Stimulated activated CD8-positive, alpha-beta memory T cell treated with anti-CD3 and anti-CD28 coated beads, Interleukin-4, amount 100 ng/mL, for 24 hours (primary cell): Measurements from ENCODE around the gene PRKCH.
"Not testable (repeated sequence)": the region's sequence is repeated elsewhere in the genome, so short reads cannot be mapped to it uniquely, and the experiment has no call there.

Experiments
- DNase-seq: peaks from one replicate; pipeline ENCODE4 v3.0.0-alpha.2; 2020; ENCODE audit warnings: low read depth

Gene PRKCH

GRCh38 chr14:61460063-61460462 lies 138.7 kb downstream of the PRKCH start:
- DNase-seq = no peak

- DNase-seq = no peak
Measured at GRCh38 chr14:61460718-61461611, 139.6 kb downstream of the PRKCH start.

- DNase-seq = no peak
Measured at GRCh38 chr14:61461808-61462275, 140.5 kb downstream of the PRKCH start.

GRCh38 chr14:61462566-61463193 lies 141.3 kb downstream of the PRKCH start:
- DNase-seq = no peak

GRCh38 chr14:61463664-61464285 lies 142.4 kb downstream of the PRKCH start:
- no peak for DNase-seq

- not testable (repeated sequence) for DNase-seq
Measured at GRCh38 chr14:61464539-61465320, 143.4 kb downstream of the PRKCH start.

GRCh38 chr14:61466249-61466904 lies 145.0 kb downstream of the PRKCH start:
- no peak for DNase-seq

- DNase-seq = no peak
Measured at GRCh38 chr14:61466905-61467280, 145.5 kb downstream of the PRKCH start.

- no peak for DNase-seq
Measured at GRCh38 chr14:61467296-61467695, 145.9 kb downstream of the PRKCH start.

GRCh38 chr14:61468063-61468825 lies 146.9 kb downstream of the PRKCH start:
- DNase-seq = no peak

- DNase-seq = no peak
Measured at GRCh38 chr14:61469781-61470180, 148.4 kb downstream of the PRKCH start.

- no peak for DNase-seq
Measured at GRCh38 chr14:61470261-61470960, 149.0 kb downstream of the PRKCH start.

- no peak for DNase-seq
Measured at GRCh38 chr14:61470961-61471293, 149.5 kb downstream of the PRKCH start.

GRCh38 chr14:61471297-61472005 lies 150.1 kb downstream of the PRKCH start:
- DNase-seq = no peak

GRCh38 chr14:61472011-61472672 lies 150.8 kb downstream of the PRKCH start:
- DNase-seq = no peak

- DNase-seq = peak; percentile 49
Measured at GRCh38 chr14:61472801-61473376, 151.5 kb downstream of the PRKCH start.

- no peak for DNase-seq
Measured at GRCh38 chr14:61474015-61474414, 152.6 kb downstream of the PRKCH start.

- no peak for DNase-seq
Measured at GRCh38 chr14:61474701-61475100, 153.3 kb downstream of the PRKCH start.

GRCh38 chr14:61475316-61475715 lies 153.9 kb downstream of the PRKCH start:
- no peak for DNase-seq
